Mesendoderm (in vitro differentiated cells): ENCODE results near the gene KCNK10.

Source experiments
- DNase-seq: peaks from one replicate; pipeline ENCODE4 v3.0.0; 2013
- H2AK5ac ChIP-seq: 2 replicates; pipeline ENCODE4 v1.6.1; 2013; ENCODE audit warnings: low read length, inconsistent platforms
- H2BK120ac ChIP-seq: 2 replicates; pipeline ENCODE4 v1.6.1; 2013; ENCODE audit warnings: low read depth, mild to moderate bottlenecking, low read length, moderate library complexity, mixed read lengths
- H2BK15ac ChIP-seq: replicated peaks from 2 replicates; pipeline ENCODE4 v1.6.1; 2013; ENCODE audit warnings: low read depth, mild to moderate bottlenecking, moderate library complexity
- H2BK5ac ChIP-seq: 2 replicates; pipeline ENCODE4 v1.6.1; 2013; ENCODE audit warnings: low read length, inconsistent platforms
- H3K18ac ChIP-seq: 2 replicates; pipeline ENCODE4 v1.6.1; 2013; ENCODE audit warnings: mild to moderate bottlenecking, low read length, mixed read lengths
- H3K23ac ChIP-seq: one replicate; pipeline ENCODE4 v1.6.1; 2013; ENCODE audit warnings: low read length
- H3K27ac ChIP-seq: 2 replicates; pipeline ENCODE4 v1.5.1; 2013; ENCODE audit warnings: low read depth, mild to moderate bottlenecking, inconsistent platforms, low read length, moderate library complexity
- H3K27me3 ChIP-seq: 2 replicates; pipeline ENCODE4 v1.6.1; 2013; ENCODE audit warnings: low read length, control low read depth, mild to moderate bottlenecking, inconsistent platforms; ENCODE audit not compliant: insufficient read depth, poor library complexity
- H3K36me3 ChIP-seq: 2 replicates; pipeline ENCODE4 v1.6.1; 2013; ENCODE audit warnings: low read length, inconsistent platforms; ENCODE audit not compliant: control insufficient read depth, insufficient read depth
- H3K4ac ChIP-seq: one replicate; pipeline ENCODE4 v1.6.1; 2013; ENCODE audit warnings: low read depth, mild to moderate bottlenecking, low read length, moderate library complexity
- H3K4me1 ChIP-seq: 2 replicates; pipeline ENCODE4 v1.6.1; 2013; ENCODE audit warnings: low read depth, low read length, inconsistent platforms; ENCODE audit not compliant: control insufficient read depth
- H3K4me2 ChIP-seq: 2 replicates; pipeline ENCODE4 v1.6.1; 2013; ENCODE audit warnings: low read length
- H3K4me3 ChIP-seq: 2 replicates; pipeline ENCODE4 v1.5.1; 2013; ENCODE audit warnings: mild to moderate bottlenecking, low read length
- H3K56ac ChIP-seq: one replicate; pipeline ENCODE4 v1.6.1; 2013; ENCODE audit warnings: low read length
- H3K79me1 ChIP-seq: 2 replicates; pipeline ENCODE4 v1.6.1; 2013; ENCODE audit warnings: low read length, inconsistent platforms
- H3K79me2 ChIP-seq: 2 replicates; pipeline ENCODE4 v1.6.1; 2013; ENCODE audit warnings: mild to moderate bottlenecking, low read length; ENCODE audit not compliant: control insufficient read depth, insufficient read depth
- H3K9ac ChIP-seq: 2 replicates; pipeline ENCODE4 v1.6.1; 2013; ENCODE audit warnings: low read length, inconsistent platforms
- H4K5ac ChIP-seq: one replicate; pipeline ENCODE4 v1.6.1; 2013; ENCODE audit warnings: low read length
- H4K8ac ChIP-seq: one replicate; pipeline ENCODE4 v1.6.1; 2013; ENCODE audit warnings: low read depth, mild to moderate bottlenecking, control low read depth, low read length, moderate library complexity
- WGBS: extraction: QIAGEN DNeasy Blood & Tissue Kit; methylation state at CpG from one replicate; pipeline ENCODE4 v1.1.7; 2013; ENCODE audit warnings: low lambda C conversion rate, missing lambda C conversion rate; ENCODE audit not compliant: insufficient coverage; ENCODE audit errors: extremely low coverage; 5-methylcytosine and 5-hydroxymethylcytosine counted together

KCNK10 gene

DNA sequence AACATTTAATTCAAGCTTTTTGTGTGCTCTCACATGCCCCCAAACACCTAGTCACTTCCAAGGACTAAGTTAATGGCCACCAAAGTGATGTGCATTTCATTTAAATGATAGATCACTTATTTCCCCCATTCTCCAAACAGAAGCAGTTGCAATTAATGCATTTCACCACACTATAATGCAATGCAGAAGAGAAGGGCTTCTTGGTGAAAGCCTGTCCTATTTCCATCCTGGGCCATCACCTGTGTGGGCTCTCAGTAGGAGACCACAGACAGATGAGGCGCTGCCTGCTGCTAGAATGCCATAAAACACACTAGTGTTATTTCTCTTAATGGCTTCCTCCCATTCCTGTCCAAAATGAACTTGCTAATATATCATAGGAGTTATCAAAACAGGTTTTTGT, 166.9 kb downstream of the KCNK10 start:
- no peak overlapping the region for H4K5ac ChIP-seq
- H4K8ac ChIP-seq: no peak overlapping the region
- H3K36me3 ChIP-seq: no peaks in the 10 kb centered on the region
- WGBS: no CpG with 5 or more reads among the region's 1 CpG
- H3K27me3 ChIP-seq: no peaks in the 10 kb centered on the region
- peak overlapping the region; percentile 51 for H3K27ac ChIP-seq
- no peak overlapping the region for H3K9ac ChIP-seq
- H3K23ac ChIP-seq: no peak overlapping the region
- no peak overlapping the region for H3K4me3 ChIP-seq
- no peak overlapping the region for H2BK120ac ChIP-seq
- no peak for DNase-seq
- no peak overlapping the region for H2AK5ac ChIP-seq
- H3K79me2 ChIP-seq: no peaks in the 10 kb centered on the region
- H3K18ac ChIP-seq: no peak overlapping the region
- H2BK15ac ChIP-seq: no peak overlapping the region
- no peak overlapping the region for H3K4me2 ChIP-seq
- H3K79me1 ChIP-seq: no peaks in the 10 kb centered on the region
- peak overlapping the region; percentile 13 for H2BK5ac ChIP-seq
- H3K4me1 ChIP-seq: peaks cover 2% of the 10 kb centered on the region
- H3K4ac ChIP-seq: no peak overlapping the region
- peak overlapping the region; percentile 1 for H3K56ac ChIP-seq

DNA sequence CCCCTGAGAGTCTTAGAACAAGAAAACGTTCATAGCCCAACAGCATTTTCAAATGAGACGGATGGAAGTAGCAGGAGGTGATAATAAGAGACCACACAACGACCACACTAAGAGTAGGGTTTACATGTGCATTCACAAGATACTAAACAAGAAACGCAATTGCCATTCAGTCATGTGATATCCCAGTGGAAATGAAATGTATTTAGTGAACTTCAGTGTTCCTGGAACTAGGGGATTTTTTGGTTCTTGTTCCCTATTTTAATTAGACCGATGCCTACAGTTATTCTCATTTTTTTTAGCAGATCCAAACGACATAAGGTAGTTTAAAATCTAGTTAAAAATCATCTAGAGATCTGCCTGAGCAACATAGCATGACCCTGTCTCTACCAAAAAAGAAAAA, 168.1 kb downstream of the KCNK10 start:
- Histone ChIP-seq H2BK120ac (no peak overlapping the region), H4K8ac (no peak overlapping the region), H3K79me1 (no peaks in the 10 kb centered on the region), H3K27ac (peak overlapping the region; percentile 72), H3K79me2 (no peaks in the 10 kb centered on the region), H4K5ac (no peak overlapping the region), H3K36me3 (no peaks in the 10 kb centered on the region), H2AK5ac (no peak overlapping the region), H3K18ac (no peak overlapping the region), H3K4me2 (no peak overlapping the region), H3K4me1 (peaks cover 2% of the 10 kb centered on the region), H3K4me3 (no peak overlapping the region), H3K9ac (no peak overlapping the region), H3K4ac (no peak overlapping the region), H3K27me3 (no peaks in the 10 kb centered on the region), H2BK5ac (no peak overlapping the region), H2BK15ac (no peak overlapping the region), H3K56ac (no peak overlapping the region), H3K23ac (no peak overlapping the region)
- WGBS: no CpG with 5 or more reads among the region's 6 CpGs
- no peak for DNase-seq

DNA sequence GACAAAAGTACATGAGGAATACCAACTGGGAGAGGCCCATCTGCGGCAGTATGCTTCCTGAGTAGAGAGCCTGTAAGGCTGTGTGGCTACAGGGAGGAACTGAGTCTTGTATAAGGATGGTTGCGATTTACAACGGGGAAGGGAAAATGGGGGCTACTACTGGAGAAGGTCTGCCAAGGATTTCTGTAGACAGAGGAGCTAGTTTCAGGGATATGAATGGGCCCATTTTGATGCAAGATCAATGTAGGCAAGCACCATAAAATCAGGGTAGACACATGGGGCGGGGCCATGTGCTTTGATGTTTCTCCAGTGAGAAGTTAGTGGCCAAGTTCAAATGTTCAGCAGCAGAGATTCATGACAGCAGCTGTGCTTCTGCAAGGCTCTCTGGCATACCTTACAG, 168.7 kb downstream of the KCNK10 start:
- H3K4ac ChIP-seq: no peak overlapping the region
- no peaks in the 10 kb centered on the region for H3K79me2 ChIP-seq
- no peak overlapping the region for H2BK120ac ChIP-seq
- DNase-seq: no peak
- H3K18ac ChIP-seq: no peak overlapping the region
- no peaks in the 10 kb centered on the region for H3K79me1 ChIP-seq
- H3K27ac ChIP-seq: no peak overlapping the region
- H4K5ac ChIP-seq: no peak overlapping the region
- H3K36me3 ChIP-seq: no peaks in the 10 kb centered on the region
- no peak overlapping the region for H2BK15ac ChIP-seq
- no peak overlapping the region for H2AK5ac ChIP-seq
- WGBS: no CpG with 5 or more reads among the region's 4 CpGs
- H3K4me1 ChIP-seq: peaks cover 2% of the 10 kb centered on the region
- no peak overlapping the region for H2BK5ac ChIP-seq
- H3K4me3 ChIP-seq: no peak overlapping the region
- H3K9ac ChIP-seq: no peak overlapping the region
- no peak overlapping the region for H3K4me2 ChIP-seq
- H3K56ac ChIP-seq: no peak overlapping the region
- H4K8ac ChIP-seq: no peak overlapping the region
- no peaks in the 10 kb centered on the region for H3K27me3 ChIP-seq
- no peak overlapping the region for H3K23ac ChIP-seq

DNA sequence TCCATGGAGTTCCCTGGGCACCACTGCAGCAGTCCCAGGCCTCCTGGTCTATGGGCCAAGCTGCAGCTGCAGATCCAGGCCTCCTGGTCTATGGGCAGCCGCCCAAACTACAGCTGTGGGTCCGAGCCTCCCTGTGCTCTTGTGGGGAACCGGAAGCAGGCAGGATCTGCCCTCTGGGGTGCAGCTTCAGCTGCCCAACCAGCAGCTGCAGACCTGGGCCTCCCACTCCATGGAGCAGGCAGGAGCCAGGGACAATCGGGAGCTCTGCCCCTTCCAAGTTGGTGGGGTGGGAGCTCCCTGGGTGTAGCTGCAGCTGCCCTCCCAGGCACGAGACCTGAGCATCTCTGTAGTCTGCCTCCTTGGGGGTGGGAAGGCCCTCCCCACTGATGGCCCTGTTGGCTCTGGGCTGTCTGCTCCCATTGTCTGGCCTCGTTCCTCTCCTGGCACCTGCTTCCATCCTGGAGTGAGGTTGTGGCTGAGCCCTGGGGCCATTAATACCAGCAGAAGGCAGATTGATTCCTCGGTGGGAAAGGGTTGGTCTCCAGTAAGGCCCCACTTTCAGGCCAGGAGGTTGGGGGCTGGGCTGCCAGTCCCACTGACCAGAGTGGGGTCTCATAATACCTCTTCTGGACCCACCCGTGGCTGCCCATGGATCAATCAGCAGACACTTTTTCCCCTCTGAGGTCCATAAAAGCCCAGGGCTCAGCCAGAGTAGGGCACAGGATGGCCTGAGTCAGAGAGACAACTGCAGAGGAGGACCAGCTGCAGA, 176.0 kb downstream of the KCNK10 start:
- Histone ChIP-seq H4K5ac (no peak overlapping the region), H3K9ac (no peak overlapping the region), H3K4me2 (no peak overlapping the region), H3K18ac (no peak overlapping the region), H3K27me3 (no peaks in the 10 kb centered on the region), H3K56ac (no peak overlapping the region), H2BK5ac (no peak overlapping the region), H2BK120ac (no peak overlapping the region), H3K4ac (no peak overlapping the region), H3K4me1 (peaks cover 6% of the 10 kb centered on the region), H3K23ac (no peak overlapping the region), H3K79me2 (no peaks in the 10 kb centered on the region), H3K27ac (no peak overlapping the region), H3K79me1 (no peaks in the 10 kb centered on the region), H2AK5ac (no peak overlapping the region), H2BK15ac (no peak overlapping the region), H4K8ac (no peak overlapping the region), H3K36me3 (no peaks in the 10 kb centered on the region), H3K4me3 (no peak overlapping the region)
- WGBS: no CpG with 5 or more reads among the region's 8 CpGs
- no peak for DNase-seq

DNA sequence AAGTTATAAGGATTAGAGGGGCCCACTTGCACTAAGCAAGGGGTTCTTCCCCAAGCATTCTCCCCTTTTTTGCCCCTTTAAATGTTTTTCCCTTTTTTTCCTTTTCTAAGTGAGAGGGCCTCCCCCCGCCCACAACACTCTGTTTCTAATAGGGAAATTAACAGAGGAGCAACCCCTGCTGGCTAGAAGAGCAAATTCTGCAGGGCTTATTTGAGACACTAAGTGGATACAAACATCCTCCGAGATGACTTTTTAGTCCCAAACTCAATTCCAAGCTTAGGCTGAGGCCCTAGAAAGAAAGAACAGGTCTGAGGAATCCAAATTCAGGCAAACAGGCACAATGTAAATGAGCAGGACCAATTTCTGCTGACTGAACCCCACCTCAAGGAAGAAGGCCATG, 179.3 kb downstream of the KCNK10 start:
- no peak overlapping the region for H4K8ac ChIP-seq
- no peaks in the 10 kb centered on the region for H3K36me3 ChIP-seq
- H3K27me3 ChIP-seq: no peaks in the 10 kb centered on the region
- no peak overlapping the region for H3K23ac ChIP-seq
- H2BK15ac ChIP-seq: no peak overlapping the region
- no peaks in the 10 kb centered on the region for H3K79me2 ChIP-seq
- H2AK5ac ChIP-seq: no peak overlapping the region
- H2BK5ac ChIP-seq: no peak overlapping the region
- H3K79me1 ChIP-seq: no peaks in the 10 kb centered on the region
- H3K4me1 ChIP-seq: peaks cover 6% of the 10 kb centered on the region
- no peak overlapping the region for H3K27ac ChIP-seq
- H3K4ac ChIP-seq: no peak overlapping the region
- H4K5ac ChIP-seq: no peak overlapping the region
- no peak overlapping the region for H3K18ac ChIP-seq
- WGBS: no CpG with 5 or more reads among the region's 2 CpGs
- no peak overlapping the region for H2BK120ac ChIP-seq
- DNase-seq: peak; percentile 26
- H3K9ac ChIP-seq: no peak overlapping the region
- no peak overlapping the region for H3K4me2 ChIP-seq
- H3K4me3 ChIP-seq: no peak overlapping the region
- peak overlapping the region; percentile 66 for H3K56ac ChIP-seq

DNA sequence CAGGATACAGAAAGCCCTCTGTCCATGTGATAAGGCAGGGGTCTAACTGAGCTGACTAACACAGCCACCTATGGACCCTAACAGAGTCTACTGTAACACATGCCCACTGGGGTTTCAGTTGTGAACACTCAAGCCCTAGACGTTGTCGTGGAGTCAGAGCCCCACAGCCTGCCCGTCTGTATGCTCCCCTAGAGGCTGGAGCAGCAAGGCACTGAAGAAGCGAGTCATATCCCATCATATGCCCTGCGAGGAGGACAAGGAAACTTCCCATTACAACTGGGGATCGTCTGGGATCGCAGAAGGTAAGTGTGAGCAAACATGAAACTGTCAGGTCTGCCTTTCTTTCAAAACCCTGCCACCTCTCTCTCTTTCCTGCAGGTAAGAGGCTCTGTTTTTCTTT, 180.1 kb downstream of the KCNK10 start:
- Histone ChIP-seq H3K79me2 (no peaks in the 10 kb centered on the region), H3K4me3 (no peak overlapping the region), H3K4ac (no peak overlapping the region), H4K5ac (no peak overlapping the region), H2AK5ac (no peak overlapping the region), H2BK15ac (no peak overlapping the region), H3K56ac (peak overlapping the region; percentile 35), H3K9ac (no peak overlapping the region), H3K4me2 (no peak overlapping the region), H2BK5ac (no peak overlapping the region), H3K18ac (no peak overlapping the region), H4K8ac (no peak overlapping the region), H3K23ac (no peak overlapping the region), H3K4me1 (peaks cover 6% of the 10 kb centered on the region), H3K27ac (no peak overlapping the region), H2BK120ac (no peak overlapping the region), H3K27me3 (no peaks in the 10 kb centered on the region), H3K36me3 (no peaks in the 10 kb centered on the region), H3K79me1 (no peaks in the 10 kb centered on the region)
- WGBS: no CpG with 5 or more reads among the region's 7 CpGs
- DNase-seq: no peak
